HG03521 (cell line): ENCODE results near the gene SLC25A30.
"Not testable (repeated sequence)": the region's sequence is repeated elsewhere in the genome, so short reads cannot be mapped to it uniquely, and the experiment has no call there.

Experiments used
- ATAC-seq: cut with Tn5 transposase; IDR thresholded peaks from one replicate; pipeline ENCODE4 v1.9.1; 2021; ENCODE audit warnings: mild to moderate bottlenecking, moderate library complexity; ENCODE audit not compliant: unreplicated experiment

The SLC25A30 gene

DNA sequence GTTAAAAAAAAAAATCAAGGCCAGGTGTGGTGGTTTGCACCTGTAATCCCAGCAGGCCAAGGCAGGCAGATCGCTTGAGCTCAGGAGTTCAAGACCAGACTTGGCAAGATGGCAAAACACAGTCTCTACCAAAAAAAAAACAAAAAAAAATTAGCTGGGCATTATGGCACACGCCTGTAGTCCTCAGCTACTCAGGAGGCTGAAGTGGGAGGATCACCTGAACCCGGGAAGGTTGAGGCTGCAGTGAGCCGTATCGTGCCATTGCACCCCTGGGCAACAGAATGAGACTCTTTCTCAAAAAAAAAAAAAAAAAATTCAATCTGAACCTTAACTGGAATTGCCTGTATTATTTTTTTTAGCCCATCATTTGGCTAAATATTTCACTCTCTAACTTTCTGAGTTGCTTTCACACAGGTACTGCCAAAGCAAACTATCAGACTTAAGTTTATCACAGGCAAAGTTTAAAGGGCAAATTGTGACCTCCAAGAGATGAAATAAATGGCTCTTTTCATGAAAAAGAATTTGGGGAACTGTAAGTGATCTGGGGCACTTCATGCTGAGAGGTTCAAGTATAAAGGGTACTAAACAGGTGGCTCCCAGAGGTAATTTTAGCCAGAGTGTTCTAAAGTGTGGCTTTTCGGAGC lies 14.7 kb upstream of the SLC25A30 start:
- no peak for ATAC-seq

DNA sequence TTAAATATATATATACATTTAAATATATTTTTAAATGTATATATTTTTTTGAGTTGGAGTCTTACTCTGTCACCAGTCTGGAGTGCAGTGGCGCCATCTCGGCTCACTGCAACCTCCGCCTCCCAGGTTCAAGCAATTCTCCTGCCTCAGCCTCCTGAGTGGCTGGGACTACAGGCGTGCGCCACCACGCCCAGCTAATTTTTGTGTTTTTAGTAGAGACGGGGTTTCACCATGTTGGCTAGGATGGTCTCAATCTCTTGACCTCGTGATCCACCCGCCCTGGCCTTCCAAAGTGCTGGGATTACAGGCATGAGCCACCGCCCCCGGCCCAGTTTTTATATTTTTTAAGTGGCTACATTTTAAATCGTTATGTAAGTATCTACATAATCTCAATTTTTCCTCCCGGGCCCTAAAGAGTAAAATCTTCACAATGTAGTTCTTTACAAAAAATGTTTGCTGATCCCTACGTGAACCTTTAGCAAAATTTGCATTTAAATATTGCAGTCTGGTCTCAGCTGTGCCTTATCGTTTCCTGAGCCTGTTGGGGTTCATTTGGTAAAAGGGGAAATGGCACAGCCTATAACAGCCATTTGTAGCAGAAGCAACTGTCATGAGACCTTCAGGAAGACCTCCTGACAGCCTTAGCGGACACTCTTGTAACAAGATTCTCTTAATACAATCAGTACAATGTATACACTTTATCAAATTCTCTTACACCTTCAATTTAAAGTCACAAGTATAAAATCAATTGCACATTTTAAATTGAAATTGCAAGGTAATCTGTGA lies 8.1 kb upstream of the SLC25A30 start:
- ATAC-seq: not testable (repeated sequence)

GRCh38 chr13:45422731-45423292 lies 4.6 kb upstream of the SLC25A30 start:
- ATAC-seq: no peak

DNA sequence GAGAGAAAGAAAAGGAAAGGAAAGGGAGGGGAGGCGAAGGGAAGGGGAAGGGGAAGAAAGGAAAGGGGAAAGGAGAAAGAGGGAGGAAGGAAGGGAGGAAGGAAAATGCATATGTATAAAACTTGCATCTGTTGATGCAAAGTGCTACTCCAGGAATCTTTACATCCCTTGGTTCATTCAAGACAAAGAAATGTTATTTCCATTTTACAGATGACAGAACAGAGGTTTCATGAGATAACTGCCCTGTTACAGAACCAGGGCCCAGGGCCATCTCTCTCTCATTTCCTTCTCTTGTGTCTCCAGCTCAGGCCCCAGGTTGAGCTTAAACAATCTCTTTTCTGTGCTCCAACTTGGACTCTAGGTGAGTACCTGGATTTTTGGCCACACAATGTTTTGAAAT lies 1.8 kb upstream of the SLC25A30 start:
- ATAC-seq: no peak

GRCh38 chr13:45419389-45419788 lies 1.2 kb upstream of the SLC25A30 start:
- not testable (repeated sequence) for ATAC-seq

DNA sequence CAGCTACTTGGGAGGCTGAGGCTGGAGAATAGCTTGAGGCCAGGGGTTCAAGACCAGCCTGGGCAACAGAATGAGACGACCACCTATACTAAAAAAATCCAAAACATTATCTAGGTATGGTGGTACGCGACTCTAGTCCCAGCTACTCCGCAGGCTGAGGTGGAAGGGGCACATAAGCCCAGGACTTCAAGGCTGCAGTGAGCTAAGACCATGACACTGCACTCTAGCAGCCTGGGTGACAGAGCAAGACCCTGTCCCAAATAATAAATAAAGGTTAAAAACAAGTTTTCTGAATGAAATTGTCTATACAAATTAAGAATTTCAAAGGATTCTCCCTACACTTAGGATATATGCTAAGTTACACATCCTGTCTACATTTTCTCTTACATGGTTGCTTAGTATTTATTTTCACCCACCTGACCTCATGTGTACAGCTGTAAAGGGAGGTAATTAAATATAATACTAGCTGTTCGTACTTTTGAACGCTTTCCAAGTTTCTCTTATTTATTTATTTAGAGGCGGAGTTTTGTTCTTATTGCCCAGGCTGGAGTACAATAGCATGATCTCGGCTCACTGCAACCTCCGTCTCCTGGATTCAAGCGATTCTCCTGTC lies 1.6 kb downstream of the SLC25A30 start:
- no peak for ATAC-seq

DNA sequence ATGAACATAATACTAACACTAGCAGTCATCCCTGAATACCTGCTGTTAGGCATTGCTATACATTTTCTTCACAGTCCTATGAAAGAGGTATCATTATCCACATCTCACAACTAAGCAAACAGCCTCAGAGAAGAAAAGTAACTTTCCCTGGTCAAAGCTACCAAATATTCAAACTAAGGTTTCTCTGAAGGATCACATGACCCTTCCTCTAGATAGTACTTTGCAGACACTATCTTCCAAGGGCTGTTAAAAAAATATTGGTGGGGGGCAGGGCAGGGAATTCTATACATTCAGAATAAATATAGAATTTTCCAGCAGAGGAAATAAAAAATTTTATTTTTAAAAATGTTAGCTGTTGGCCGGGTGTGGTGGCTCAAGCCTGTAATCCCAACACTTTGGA lies 3.1 kb downstream of the SLC25A30 start:
- ATAC-seq: no peak

DNA sequence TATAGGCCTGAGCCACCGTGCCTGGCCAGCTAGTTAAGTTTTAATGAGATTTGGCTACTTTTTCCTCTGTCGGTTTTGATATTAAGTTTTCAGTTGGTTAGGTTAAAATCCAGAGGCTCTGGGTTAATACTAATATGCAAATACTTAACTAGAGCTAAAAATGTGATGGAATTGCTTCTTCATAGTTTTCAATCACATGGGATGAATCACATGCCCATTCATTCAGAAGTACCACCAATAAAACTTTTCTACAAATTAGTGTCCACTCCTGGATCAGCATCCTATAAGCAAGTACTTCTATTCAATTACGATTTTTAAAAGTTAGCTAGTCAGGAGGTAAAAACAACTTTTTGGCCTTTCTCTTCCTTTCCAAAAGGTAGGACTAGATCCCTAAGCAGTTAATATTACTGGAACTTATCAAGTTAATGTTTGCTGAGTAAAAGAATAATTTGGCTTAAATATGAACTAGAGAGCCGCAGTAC lies 4.3 kb downstream of the SLC25A30 start:
- ATAC-seq: no peak

DNA sequence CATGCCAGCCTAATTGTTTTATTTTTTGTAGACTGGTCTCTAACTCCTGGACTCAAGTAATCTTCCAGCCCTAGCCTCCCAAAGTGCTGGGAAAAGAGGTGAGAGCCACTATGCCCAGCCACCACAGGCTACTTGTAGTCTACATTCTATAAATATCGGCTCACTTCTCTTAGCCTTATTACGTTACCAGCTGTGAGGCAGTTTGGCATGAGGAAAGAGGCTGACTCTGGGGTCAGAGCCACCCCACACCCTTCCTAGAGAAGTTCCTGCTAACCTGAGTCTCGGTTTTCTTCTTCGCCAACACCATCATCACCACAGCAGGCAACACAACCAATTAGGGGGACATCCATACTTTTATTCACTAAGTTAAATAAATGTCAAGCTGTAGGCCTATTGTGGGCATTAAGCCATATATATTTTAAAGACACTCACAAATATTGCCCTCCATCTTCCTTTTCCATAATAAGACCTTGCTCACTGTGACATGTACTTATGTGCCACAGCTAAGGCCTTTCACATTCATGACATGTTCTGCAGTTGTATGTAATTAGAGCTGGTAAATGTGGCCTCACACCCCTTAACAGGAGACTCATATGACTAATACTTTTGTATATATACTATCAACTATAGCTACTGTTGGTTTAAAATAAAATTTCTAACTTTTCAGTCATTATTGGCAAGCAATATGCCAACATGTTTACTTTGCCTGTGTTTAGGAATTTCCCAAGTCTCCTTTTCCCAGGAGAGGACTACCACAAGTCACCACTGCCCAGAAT lies 5.7 kb downstream of the SLC25A30 start:
- no peak for ATAC-seq

DNA sequence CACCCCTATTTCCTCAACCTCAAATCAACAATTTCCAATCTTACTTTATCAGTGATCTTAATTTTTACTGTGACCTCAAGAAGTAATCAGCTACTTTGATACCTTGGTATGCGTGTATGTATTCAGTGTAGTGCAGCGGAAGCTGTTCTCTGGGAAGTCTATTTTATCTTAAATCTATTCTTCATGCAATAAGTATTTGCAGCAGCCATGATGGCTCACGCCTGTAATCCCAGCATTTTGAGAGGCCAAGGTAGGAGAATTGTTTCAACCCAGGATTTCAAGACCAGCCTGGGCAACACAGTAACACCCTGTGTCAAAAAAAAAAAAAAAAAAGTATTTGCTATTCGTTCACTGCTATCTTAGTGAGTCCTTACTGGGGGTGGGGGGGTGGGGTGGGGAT lies 6.5 kb downstream of the SLC25A30 start:
- no peak for ATAC-seq

- ATAC-seq: no peak
Observed at GRCh38 chr13:45411221-45411620, 7.0 kb downstream of the SLC25A30 start.

DNA sequence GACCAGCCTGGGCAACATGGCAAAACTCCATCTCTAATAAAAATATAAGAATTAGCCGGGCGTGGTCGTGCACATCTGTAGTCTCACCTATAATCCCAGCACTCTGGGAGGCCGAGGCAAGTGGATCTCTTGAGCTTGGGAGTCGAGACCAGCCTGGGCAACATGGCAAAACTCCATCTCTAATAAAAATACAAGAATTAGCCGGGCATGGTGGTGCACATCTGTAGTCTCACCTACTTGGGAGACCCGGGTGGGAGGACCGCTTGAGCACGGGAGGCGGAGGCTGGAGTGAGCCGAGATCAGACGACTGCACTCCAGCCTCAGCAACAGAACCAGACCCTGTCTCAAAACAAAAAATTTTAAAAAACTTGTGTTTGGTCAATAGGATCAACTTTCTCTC lies 7.7 kb downstream of the SLC25A30 start:
- no peak for ATAC-seq

GRCh38 chr13:45410001-45410400 lies 8.2 kb downstream of the SLC25A30 start:
- ATAC-seq: no peak

DNA sequence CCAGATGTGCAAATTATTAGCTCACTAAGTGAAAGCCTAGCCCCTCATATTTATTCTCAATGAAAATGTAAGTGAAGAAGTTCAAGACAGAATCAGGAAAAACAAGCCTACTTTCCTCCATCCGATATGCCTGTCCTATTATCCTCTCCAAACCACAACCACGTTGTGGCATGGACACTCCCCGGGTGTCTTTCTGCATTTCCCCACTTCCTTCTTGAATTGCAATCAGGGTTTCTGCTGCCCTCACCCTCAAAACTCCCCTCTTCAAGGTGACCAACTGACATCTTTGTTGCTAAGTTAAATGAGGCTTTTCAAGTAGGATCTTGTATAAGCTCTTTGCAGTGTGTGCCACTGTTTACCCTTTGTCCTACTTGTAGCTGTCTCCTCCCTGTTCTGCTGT lies 11.8 kb downstream of the SLC25A30 start:
- ATAC-seq: no peak

DNA sequence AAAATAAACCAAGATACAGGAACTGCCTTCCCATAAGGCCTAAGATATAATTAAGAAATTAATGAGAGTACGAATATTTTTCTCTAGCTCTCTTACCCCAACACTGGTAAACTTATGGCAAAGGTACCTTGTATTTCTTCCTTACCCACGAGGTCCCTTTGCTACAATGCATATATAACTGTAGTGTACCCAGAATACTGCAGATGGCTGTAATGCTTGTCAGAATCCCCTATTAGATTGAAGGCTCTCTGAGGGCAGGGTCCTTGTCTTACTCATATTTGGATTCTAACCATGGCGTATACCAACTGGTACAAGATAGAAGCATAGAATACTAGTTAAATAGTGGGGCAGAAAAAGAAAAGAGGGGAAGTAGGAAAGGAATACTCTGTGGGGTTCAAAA lies 15.1 kb downstream of the SLC25A30 start:
- no peak for ATAC-seq

GRCh38 chr13:45402641-45403040 lies 15.5 kb downstream of the SLC25A30 start:
- no peak for ATAC-seq

DNA sequence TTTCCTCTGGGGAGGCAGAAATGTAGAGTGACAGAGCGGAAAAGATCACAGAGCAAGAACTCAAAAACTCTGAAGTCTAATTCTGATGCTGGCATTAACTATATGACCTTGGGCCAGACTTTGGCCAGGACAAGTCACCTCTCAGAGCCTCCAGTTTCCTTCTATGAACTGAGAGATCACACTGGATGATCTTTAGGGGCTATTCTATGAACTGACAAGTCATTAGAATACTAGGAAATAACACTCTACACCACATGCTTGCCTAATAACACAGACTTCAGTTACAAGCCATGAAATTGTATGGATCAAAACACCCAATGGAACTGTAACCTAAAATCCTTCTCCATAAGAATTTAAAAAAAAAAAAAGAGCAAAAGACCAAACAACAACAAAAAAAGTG lies 16.9 kb downstream of the SLC25A30 start:
- no peak for ATAC-seq

DNA sequence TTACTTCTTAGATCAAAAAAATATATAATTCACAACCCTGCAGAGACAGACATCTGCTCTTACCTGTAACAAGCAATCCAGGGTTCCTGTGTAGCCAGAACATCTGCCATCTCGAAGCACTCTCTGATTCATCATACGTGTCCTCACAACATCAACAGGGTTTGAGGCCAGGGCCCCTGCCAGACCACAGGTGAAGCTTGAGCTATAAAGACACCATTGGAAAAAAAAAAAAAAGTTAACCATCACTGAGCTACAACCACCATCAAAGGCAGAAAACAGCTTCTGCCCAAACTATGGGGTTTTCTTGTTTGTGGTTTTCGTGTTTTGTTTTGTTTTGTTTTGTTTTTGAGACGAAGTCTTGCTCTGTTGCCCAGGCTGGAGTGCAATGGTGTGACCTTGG lies 19.3 kb downstream of the SLC25A30 start:
- no peak for ATAC-seq

DNA sequence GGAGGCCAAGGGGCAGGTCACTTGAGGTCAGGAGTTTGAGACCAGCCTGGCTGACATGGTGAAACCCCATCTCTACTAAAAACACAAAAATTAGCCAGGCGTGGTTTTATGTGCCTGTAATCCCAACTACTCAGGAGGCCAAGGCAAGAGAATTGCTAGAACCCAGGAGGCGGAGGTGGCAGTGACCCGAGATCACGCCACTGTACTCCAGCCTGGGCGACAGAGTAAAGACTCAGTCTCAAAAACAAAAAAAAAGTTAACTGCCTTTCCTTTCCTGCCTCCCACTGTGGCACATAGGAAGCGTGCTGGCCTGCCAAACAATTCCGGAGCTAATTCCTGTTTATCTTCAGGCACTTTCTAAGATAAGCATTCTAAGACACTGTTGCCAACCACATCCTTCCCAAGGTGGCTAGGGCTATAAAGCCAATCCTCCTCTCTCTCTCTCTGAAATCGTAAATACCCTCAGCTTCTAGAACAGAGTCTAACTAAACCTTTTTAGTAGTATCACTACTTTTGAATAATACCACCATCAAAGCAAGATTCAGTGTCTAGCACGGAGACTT lies 21.6 kb downstream of the SLC25A30 start:
- ATAC-seq: no peak

DNA sequence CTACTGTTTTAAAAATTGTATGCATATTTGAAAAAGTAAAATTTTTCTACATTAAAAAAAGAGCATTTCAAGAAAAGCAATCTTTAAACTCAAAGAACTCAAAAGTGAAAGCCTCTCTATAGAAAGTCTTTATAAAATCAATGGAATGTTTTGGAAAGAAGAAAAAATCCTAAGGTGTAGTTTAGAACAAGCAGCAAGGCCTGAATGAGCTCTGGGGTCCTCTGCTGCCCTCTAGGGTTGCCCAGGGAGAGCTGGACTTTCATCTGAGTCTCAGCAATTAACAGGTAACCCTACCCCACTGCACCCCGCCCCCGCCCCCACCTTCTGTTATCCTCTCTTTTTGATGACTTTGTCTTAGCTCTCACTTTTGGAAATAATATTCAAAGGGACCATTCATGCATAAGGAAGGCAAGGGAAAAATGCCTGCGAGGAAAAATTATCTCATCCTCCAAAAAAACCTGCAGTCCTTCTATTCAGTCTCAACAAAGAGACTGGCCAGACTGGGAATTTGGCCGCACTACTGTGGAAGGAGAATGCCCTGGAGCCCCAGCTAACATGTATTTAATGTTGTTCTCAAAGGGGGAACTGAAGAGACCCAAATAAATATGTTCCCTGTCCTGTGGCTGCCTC lies 24.1 kb downstream of the SLC25A30 start:
- ATAC-seq: no peak
